ENCODE data around the gene ECHDC1. TPM values are rescaled to one million over a fixed set of nuclear protein-coding genes. Genes with fewer than 3 reads are reported as not detected.

Gene ECHDC1
- total RNA-seq, 1 experiment from 2014 or later, result 60.0 TPM

- TF ChIP-seq ARID4B (CRISPR knock-in tag; IDR thresholded peaks at IDR 0.05; ENCODE audit: borderline replicate concordance), result no peak
- H3K36me3 Mint-ChIP-seq, result no peaks in the 10 kb centered on the region
- DNase-seq (ENCODE audit: low spot score), result no peak
- POLR2A ChIA-PET, result no interaction called here
- H3K9me3 Mint-ChIP-seq, result no peaks in the 10 kb centered on the region
- no peaks in the 10 kb centered on the region for H3K27me3 Mint-ChIP-seq (ENCODE audit: low read depth)
- CTCF ChIA-PET, result no interaction called here
- H3K27ac Mint-ChIP-seq, result no peak overlapping the region
- no peak for ATAC-seq
- no peak overlapping the region for H3K4me3 Mint-ChIP-seq
- no peaks in the 10 kb centered on the region for H3K4me1 Mint-ChIP-seq
Observed at GRCh38 chr6:127255286-127255685, 88.1 kb downstream of the ECHDC1 start.

DNA sequence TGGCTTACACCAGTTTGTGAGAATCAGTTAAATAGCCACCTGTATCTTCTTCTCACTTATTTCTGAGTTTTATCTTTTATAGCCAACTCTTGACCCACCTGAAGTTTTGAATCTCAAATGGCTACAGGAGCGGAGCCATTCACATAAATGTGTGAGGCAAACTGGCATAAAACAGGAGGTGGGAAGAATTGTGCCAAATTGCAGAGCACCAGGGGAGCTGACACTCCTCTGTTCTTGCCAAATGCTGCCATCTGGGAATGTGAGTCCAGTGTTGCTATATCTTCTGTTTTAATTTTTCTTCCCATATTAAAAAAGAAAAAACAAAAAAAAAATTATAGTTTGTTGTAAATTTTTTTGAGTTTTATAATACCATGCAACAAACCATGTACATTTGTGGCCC, 93.8 kb downstream of the ECHDC1 start:
- Mint-ChIP-seq H3K27ac (no peak overlapping the region), H3K36me3 (no peaks in the 10 kb centered on the region), H3K4me1 (no peaks in the 10 kb centered on the region), H3K9me3 (no peaks in the 10 kb centered on the region), H3K27me3 (ENCODE audit: low read depth) (no peaks in the 10 kb centered on the region), H3K4me3 (no peak overlapping the region)
- CTCF ChIA-PET, result no interaction called here
- DNase-seq (ENCODE audit: low spot score), result no peak
- TF ChIP-seq NFE2L1 (CRISPR knock-in tag; IDR thresholded peaks at IDR 0.05) (no peak), ZNF671 (CRISPR knock-in tag; IDR thresholded peaks at IDR 0.05) (no peak), ZNF138 (CRISPR knock-in tag; conservative IDR thresholded peaks at IDR 0.05) (no peak), EMX1 (CRISPR knock-in tag; IDR thresholded peaks at IDR 0.05) (no peak), OVOL2 (CRISPR knock-in tag; IDR thresholded peaks at IDR 0.05; ENCODE audit: borderline replicate concordance) (no peak), JUN (CRISPR knock-in tag; IDR thresholded peaks at IDR 0.05) (no peak), ETV6 (CRISPR knock-in tag; IDR thresholded peaks at IDR 0.05) (no peak), JAZF1 (CRISPR knock-in tag; IDR thresholded peaks at IDR 0.05) (no peak), RORB (CRISPR knock-in tag; IDR thresholded peaks at IDR 0.05) (no peak), TEAD4 (CRISPR knock-in tag; IDR thresholded peaks at IDR 0.05) (no peak)
- TF ChIP-seq, protein P1, sequence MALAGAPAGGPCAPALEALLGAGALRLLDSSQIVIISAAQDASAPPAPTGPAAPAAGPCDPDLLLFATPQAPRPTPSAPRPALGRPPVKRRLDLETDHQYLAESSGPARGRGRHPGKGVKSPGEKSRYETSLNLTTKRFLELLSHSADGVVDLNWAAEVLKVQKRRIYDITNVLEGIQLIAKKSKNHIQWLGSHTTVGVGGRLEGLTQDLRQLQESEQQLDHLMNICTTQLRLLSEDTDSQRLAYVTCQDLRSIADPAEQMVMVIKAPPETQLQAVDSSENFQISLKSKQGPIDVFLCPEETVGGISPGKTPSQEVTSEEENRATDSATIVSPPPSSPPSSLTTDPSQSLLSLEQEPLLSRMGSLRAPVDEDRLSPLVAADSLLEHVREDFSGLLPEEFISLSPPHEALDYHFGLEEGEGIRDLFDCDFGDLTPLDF (CRISPR knock-in tag; IDR thresholded peaks at IDR 0.05), result no peak
- TF ChIP-seq, protein P2, sequence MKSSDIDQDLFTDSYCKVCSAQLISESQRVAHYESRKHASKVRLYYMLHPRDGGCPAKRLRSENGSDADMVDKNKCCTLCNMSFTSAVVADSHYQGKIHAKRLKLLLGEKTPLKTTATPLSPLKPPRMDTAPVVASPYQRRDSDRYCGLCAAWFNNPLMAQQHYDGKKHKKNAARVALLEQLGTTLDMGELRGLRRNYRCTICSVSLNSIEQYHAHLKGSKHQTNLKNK (CRISPR knock-in tag; IDR thresholded peaks at IDR 0.05), result no peak
- TF ChIP-seq, protein P3, sequence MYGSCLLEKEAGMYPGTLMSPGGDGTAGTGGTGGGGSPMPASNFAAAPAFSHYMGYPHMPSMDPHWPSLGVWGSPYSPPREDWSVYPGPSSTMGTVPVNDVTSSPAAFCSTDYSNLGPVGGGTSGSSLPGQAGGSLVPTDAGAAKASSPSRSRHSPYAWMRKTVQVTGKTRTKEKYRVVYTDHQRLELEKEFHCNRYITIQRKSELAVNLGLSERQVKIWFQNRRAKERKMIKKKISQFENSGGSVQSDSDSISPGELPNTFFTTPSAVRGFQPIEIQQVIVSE (CRISPR knock-in tag; IDR thresholded peaks at IDR 0.05; ENCODE audit: borderline replicate concordance), result no peak
- TF ChIP-seq, protein P4, sequence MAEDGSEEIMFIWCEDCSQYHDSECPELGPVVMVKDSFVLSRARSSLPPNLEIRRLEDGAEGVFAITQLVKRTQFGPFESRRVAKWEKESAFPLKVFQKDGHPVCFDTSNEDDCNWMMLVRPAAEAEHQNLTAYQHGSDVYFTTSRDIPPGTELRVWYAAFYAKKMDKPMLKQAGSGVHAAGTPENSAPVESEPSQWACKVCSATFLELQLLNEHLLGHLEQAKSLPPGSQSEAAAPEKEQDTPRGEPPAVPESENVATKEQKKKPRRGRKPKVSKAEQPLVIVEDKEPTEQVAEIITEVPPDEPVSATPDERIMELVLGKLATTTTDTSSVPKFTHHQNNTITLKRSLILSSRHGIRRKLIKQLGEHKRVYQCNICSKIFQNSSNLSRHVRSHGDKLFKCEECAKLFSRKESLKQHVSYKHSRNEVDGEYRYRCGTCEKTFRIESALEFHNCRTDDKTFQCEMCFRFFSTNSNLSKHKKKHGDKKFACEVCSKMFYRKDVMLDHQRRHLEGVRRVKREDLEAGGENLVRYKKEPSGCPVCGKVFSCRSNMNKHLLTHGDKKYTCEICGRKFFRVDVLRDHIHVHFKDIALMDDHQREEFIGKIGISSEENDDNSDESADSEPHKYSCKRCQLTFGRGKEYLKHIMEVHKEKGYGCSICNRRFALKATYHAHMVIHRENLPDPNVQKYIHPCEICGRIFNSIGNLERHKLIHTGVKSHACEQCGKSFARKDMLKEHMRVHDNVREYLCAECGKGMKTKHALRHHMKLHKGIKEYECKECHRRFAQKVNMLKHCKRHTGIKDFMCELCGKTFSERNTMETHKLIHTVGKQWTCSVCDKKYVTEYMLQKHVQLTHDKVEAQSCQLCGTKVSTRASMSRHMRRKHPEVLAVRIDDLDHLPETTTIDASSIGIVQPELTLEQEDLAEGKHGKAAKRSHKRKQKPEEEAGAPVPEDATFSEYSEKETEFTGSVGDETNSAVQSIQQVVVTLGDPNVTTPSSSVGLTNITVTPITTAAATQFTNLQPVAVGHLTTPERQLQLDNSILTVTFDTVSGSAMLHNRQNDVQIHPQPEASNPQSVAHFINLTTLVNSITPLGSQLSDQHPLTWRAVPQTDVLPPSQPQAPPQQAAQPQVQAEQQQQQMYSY (CRISPR knock-in tag; IDR thresholded peaks at IDR 0.05), result no peak
- TF ChIP-seq, protein P5, sequence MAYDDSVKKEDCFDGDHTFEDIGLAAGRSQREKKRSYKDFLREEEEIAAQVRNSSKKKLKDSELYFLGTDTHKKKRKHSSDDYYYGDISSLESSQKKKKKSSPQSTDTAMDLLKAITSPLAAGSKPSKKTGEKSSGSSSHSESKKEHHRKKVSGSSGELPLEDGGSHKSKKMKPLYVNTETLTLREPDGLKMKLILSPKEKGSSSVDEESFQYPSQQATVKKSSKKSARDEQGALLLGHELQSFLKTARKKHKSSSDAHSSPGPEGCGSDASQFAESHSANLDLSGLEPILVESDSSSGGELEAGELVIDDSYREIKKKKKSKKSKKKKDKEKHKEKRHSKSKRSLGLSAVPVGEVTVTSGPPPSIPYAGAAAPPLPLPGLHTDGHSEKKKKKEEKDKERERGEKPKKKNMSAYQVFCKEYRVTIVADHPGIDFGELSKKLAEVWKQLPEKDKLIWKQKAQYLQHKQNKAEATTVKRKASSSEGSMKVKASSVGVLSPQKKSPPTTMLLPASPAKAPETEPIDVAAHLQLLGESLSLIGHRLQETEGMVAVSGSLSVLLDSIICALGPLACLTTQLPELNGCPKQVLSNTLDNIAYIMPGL (CRISPR knock-in tag; IDR thresholded peaks at IDR 0.05), result no peak
- ATAC-seq, result no peak
- POLR2A ChIA-PET, result interaction anchor here (0.5 kb wide), 1 partner anchor 1668 kb away, joined by 4 read pairs; no protein-coding TSS in a partner anchor
